ENCODE data around the gene ZNF691.
"Not testable (repeated sequence)": the region's sequence is repeated elsewhere in the genome, so short reads cannot be mapped to it uniquely, and the experiment has no call there.

ZNF691 gene

DNA sequence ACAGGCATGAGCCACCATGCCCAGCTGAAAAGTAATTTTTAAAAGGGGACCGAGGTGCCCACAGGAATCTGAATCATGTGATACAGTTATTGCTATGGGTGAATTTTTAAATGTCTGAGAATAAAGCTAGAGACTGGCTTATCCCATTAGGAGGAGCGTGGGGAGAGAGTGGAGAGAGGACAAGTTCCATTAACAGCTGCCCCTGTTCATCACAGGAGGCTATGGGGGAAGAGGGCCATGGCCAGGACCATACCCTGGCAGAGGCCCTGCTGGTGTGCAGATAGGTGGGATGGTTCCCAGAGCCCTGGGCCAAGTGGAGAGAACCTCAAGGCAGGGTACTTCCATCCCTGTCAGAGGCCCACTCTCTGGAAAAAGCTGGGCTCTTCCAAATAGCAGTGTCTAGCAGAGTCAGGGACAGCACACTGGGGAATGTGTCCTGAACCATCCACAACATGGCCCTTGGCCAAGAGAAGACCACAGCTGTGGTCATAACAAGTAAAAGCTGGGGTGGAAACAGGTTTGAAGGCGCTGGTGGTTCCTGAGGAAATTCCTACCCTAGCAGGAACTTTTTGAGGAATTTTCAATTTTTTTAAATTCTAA is 13.7 kb upstream of the ZNF691 start:
- DNase-seq (ENCODE audit: low spot score) = no peak

- DNase-seq (ENCODE audit: low spot score) = no peak
Observed at GRCh38 chr1:42833981-42834380, 12.4 kb upstream of the ZNF691 start.

DNA sequence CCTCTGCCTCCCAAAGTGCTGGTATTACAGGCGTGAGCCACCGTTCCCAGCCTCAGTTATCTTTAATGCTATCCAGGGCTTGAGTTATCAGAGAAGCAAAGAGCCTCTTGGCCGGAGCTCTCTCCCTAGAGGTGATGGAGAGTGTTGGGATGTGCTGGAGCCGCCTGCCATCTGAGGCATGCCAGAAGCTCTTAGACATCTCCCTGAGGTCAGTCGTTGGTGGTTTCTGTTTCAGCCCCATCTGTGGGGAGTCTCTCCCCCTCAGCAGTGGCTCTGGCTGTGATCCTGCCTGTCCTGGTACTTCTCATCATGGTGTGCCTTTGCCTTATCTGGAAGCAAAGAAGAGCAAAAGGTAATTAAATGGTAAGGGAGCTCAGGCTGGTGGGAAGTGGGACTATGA is 11.6 kb upstream of the ZNF691 start:
- DNase-seq (ENCODE audit: low spot score) = no peak

DNA sequence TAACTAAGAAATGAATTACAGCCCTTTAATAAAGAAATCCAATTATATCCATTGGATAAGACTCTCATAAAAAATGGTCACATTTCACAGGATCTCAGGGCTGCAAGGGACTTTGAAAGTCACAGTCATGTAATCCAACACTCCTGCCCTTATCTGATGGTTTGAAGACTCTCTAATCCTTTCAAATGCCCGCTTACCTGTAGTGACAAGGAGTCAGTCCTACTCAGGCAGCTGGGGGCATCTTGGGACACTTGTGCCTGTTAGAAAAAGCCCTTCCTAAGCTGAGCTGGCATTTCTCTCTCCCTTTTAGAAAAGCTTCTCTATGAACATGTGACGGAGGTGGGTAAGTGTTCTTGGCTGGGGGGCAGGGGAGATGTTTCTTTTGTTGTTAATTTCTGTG is 11.0 kb upstream of the ZNF691 start:
- DNase-seq (ENCODE audit: low spot score) = no peak

- no peak for DNase-seq (ENCODE audit: low spot score)
Observed at GRCh38 chr1:42837709-42838108, 8.7 kb upstream of the ZNF691 start.

GRCh38 chr1:42838482-42839190 is 7.8 kb upstream of the ZNF691 start:
- DNase-seq (ENCODE audit: low spot score) = no peak

GRCh38 chr1:42841010-42841409 is 5.4 kb upstream of the ZNF691 start:
- DNase-seq (ENCODE audit: low spot score) = no peak

- DNase-seq (ENCODE audit: low spot score) = no peak
Observed at GRCh38 chr1:42841440-42842147, 4.8 kb upstream of the ZNF691 start.

DNA sequence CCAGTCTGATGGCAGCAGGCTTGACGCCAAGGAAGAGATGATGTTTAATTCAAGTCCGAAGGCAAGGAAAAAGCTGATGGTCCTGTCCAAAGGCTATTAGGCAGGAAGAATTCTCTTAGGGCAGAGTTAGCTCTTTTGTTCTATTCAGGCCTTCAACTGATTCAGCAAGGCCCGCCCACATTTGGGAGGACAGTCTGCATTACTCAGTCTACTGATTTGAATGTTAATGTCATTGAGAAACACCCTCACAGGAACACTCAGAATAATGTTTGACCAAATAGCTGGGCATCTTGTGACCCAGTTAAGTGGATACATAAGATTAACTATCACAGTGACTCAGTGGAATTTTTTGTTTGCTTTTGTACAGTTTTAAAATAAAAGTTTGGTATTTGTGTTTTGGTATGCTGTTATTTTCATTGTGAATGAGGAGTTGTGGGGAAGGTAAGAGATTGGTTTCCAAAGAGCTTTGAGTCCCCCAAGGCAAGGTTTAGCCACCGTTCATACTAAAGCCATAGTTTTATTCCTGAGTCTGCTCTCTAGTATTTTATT is 1.7 kb upstream of the ZNF691 start:
- no peak for DNase-seq (ENCODE audit: low spot score)

GRCh38 chr1:42845193-42845592 is 1.2 kb upstream of the ZNF691 start:
- DNase-seq (ENCODE audit: low spot score) = no peak

- DNase-seq (ENCODE audit: low spot score) = no peak
Observed at GRCh38 chr1:42845866-42846256, 552 bp upstream of the ZNF691 start.

DNA sequence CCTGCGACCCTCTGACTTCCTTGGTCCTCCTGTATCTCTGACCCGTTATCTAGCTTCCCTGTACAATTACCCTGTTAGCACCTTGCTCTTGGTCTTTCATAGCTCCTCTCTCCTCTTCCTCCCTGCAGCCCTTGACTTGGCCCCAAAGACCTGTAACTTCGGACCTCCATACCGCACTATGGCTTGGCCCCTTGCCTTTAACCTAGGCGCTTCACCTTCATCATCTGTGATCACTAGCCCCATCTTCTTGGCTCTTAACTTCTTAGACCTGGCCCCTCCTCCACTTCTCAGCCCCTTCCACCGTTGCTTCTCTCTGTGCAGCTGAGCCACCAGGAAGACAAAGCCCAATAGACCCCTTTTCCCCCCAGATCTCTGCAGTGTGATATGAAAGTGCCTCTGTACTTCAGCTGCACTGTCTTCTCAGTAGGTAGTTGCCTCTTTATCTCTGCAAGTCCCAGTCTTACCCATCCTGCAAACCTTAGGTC is 740 bp downstream of the ZNF691 start:
- no peak for DNase-seq (ENCODE audit: low spot score)

GRCh38 chr1:42847721-42848460 is 1.5 kb downstream of the ZNF691 start:
- no peak for DNase-seq (ENCODE audit: low spot score)

- no peak for DNase-seq (ENCODE audit: low spot score)
Observed at GRCh38 chr1:42848823-42849537, 2.6 kb downstream of the ZNF691 start.

- no peak for DNase-seq (ENCODE audit: low spot score)
Observed at GRCh38 chr1:42849944-42850343, 3.5 kb downstream of the ZNF691 start.

- DNase-seq (ENCODE audit: low spot score) = no peak
Observed at GRCh38 chr1:42851420-42851819, 5.0 kb downstream of the ZNF691 start.

DNA sequence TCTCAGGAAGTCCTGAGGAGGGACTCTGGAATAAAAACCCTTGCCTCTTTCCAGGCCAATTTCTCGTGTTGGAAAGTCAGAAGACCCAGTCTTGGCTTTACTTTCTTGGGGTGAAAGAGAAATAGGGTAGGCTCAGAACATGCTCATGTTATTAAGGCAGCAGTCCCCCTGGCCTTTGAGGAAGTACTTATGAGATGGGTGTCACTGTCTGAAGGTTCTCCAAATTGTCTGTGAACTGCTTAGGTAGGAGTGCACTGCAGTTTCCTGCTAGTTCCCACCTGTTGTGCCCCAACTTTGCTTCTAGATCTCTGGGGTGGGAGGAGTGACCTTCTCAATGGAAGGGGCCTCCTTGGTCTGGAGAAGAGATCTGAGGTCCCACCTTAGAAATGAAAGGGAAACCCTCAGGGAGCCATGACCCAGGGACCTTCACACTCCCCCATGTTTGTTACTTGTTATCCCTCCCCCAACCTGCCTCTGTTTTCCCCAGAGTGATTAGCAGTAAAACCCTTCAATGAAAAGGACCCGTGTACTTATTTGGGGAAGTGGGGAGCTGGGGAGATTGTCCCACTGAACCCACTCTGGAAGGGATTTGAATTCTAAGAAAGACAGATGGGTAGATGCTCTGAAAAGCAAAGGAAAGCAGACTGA is 5.7 kb downstream of the ZNF691 start:
- no peak for DNase-seq (ENCODE audit: low spot score)

DNA sequence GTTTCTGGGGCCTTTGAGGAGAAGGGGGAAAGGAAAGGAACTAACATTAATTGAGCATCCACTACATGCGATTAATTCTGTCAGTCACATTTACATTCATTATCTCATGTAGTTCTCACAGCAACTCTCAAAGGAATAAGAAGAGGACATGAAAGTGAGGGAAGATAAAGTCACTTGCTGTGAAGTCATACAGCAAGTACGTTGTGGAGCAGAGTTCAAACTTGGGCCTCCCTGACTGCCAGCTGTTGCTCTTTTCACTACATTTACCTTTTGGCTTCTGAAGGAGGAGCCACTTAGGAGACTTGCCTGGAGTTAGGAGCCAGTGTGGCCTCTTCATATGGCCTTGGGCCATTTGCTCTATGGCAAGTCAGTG is 6.2 kb downstream of the ZNF691 start:
- no peak for DNase-seq (ENCODE audit: low spot score)

DNA sequence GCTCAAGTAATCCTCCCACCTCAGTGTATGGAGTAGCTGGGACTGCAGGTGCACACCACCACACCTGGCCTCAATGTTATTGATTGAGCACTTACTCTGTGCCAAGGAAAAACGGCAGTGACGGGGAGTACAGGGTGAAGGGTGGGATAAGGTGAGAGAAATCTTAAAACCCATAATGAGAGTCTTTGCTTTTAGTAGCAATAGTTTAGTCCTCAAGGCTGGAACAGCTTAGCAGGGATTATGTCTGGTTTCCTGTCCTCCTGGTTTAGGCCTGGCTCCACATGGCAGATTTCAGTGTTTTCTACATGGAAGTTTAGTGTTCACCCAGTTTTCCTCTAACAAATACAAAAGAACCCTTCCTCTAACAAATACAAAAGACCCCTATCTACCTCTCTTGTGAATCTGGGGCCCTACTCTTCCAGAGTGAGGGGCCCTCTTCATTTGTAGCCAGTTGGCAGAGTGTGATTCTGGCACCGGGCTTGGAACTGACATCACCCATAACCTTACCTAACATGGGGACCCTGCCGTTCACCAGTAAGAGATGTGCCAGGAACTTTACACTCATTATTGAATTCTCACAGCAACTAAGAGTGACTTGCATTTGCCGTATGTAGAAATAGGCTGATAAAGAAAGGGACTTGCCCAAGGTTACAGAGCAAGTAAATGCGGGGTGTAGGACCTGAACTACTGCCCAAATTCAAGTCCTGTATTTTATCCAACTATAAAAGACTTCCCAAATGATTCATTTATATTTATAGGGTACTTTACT is 6.9 kb downstream of the ZNF691 start:
- no peak for DNase-seq (ENCODE audit: low spot score)

DNA sequence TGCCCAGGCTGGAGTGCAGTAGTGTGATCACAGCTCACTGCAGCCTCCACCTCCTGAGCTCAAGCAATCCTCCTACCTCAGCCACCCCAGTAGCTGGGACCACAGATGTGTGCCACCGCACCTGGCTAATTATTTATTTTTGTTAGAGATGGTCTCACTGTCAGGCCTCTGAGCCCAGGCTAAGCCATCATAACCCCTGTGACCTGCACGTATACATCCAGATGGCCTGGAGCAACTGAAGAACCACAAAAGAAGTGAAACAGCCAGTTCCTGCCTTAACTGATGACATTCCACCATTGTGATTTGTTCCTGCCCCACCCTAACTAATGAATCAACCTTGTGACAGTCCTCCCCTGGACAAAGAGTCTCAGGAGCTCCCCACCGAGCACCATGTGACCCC is 10.1 kb downstream of the ZNF691 start:
- not testable (repeated sequence) for DNase-seq (ENCODE audit: low spot score)

Data from cerebellar cortex (tissue), 1 donor.